H1 (cell line): ENCODE measurements around the gene ZNF835. TPM values are rescaled to one million over a fixed set of nuclear protein-coding genes. Genes with fewer than 3 reads are reported as not detected.

Experiments used
- CTCF ChIA-PET: fragments of 300-600 bp; sonication (Branson Sonifier 250); formaldehyde crosslinking; loops from one replicate; lab custom pipeline; 2021; ENCODE audit not compliant: partially characterized antibody; lab: Charles Lee
- POLR2A ChIA-PET: fragments of 300-600 bp; sonication (Branson Sonifier 250); formaldehyde crosslinking; loops from one replicate; lab custom pipeline; 2021; ENCODE audit warnings: inconsistent platforms; ENCODE audit not compliant: partially characterized antibody; lab: Charles Lee
- DNase-seq, 2 experiments: peaks; one replicate each; pipeline versions ENCODE4 v3.0.0 to v3.0.0-alpha.2; 2010 to 2022; ENCODE audit warnings: low spot score in 2 of 2, low read depth in 1 of 2, mixed read lengths in 1 of 2
- FAIRE-seq: peaks from 2 replicates; lab custom pipeline; 2011; peaks lifted over from hg19 to GRCh38; lab: Jason Lieb, UNC
- H2AFZ ChIP-seq: 2 replicates; pipeline ENCODE4 v1.8.1; 2012; ENCODE audit warnings: low read length, inconsistent platforms
- H2AK5ac ChIP-seq: 2 replicates; pipeline ENCODE4 v1.6.1; 2013; ENCODE audit warnings: low read depth, low read length
- H2BK120ac ChIP-seq: replicated peaks from 2 replicates; pipeline ENCODE3; 2013; ENCODE audit warnings: low read depth, low read length, inconsistent platforms
- H2BK12ac ChIP-seq: 2 replicates; pipeline ENCODE4 v1.6.1; 2013; ENCODE audit warnings: low read depth, low read length
- H2BK15ac ChIP-seq: 2 replicates; pipeline ENCODE4 v1.6.1; 2013; ENCODE audit warnings: low read length
- H2BK20ac ChIP-seq: 2 replicates; pipeline ENCODE4 v1.6.1; 2013; ENCODE audit warnings: low read length
- H2BK5ac ChIP-seq: 2 replicates; pipeline ENCODE4 v1.6.1; 2013; ENCODE audit warnings: low read depth, low read length
- H3K14ac ChIP-seq: 2 replicates; pipeline ENCODE4 v1.6.1; 2013; ENCODE audit warnings: inconsistent platforms; ENCODE audit not compliant: insufficient read length
- H3K18ac ChIP-seq: 2 replicates; pipeline ENCODE4 v1.6.1; 2013; ENCODE audit warnings: low read length; ENCODE audit errors: extremely low read depth
- H3K23ac ChIP-seq: 2 replicates; pipeline ENCODE4 v1.6.1; 2013; ENCODE audit warnings: inconsistent platforms; ENCODE audit not compliant: insufficient read length
- H3K23me2 ChIP-seq: 2 replicates; pipeline ENCODE4 v1.6.1; 2013; ENCODE audit warnings: low read depth, low read length
- H3K27ac ChIP-seq: 2 replicates; pipeline ENCODE4 v1.6.1; 2011; ENCODE audit warnings: low read depth, low read length, inconsistent platforms
- H3K27me3 ChIP-seq, 4 experiments: replicated peaks in 1 of 4; 1 replicate in 1 of 4; 2 replicates in 3 of 4; pipeline versions ENCODE4 v1.6.1 to v1.8.1; 2011 to 2013; ENCODE audit warnings: low read length in 3 of 4, mild to moderate bottlenecking in 3 of 4, inconsistent platforms in 2 of 4, mixed read lengths in 2 of 4, moderate library complexity in 1 of 4; ENCODE audit not compliant: control insufficient read depth in 3 of 4, insufficient read depth in 3 of 4; ENCODE audit errors: extremely low read depth in 1 of 4
- H3K36me3 ChIP-seq, 4 experiments: 2 replicates each; pipeline versions ENCODE4 v1.6.1 to v1.8.1; 2011 to 2013; ENCODE audit warnings: mild to moderate bottlenecking in 4 of 4, low read length in 3 of 4, moderate library complexity in 2 of 4, control low read depth in 1 of 4, inconsistent platforms in 1 of 4; ENCODE audit not compliant: insufficient read depth in 4 of 4, control insufficient read depth in 2 of 4
- H3K4ac ChIP-seq: replicated peaks from 2 replicates; pipeline ENCODE3; 2013; ENCODE audit warnings: low read length, low read depth, mixed read lengths, inconsistent platforms; ENCODE audit not compliant: insufficient read length
- H3K4me1 ChIP-seq, 4 experiments: replicated peaks in 1 of 4; 1 replicate in 1 of 4; 2 replicates in 3 of 4; pipeline versions ENCODE4 v1.6.1 to v1.8.1; 2011 to 2013; ENCODE audit warnings: low read length in 3 of 4, inconsistent platforms in 2 of 4, mixed read lengths in 1 of 4; ENCODE audit not compliant: insufficient read depth in 4 of 4, control insufficient read depth in 3 of 4
- H3K4me2 ChIP-seq, 2 experiments: 2 replicates each; pipeline versions ENCODE4 v1.6.1 to v1.8.1; 2011 to 2013; ENCODE audit warnings: low read depth in 2 of 2, low read length in 2 of 2, control low read depth in 1 of 2, inconsistent platforms in 1 of 2, mild to moderate bottlenecking in 1 of 2; ENCODE audit not compliant: insufficient read depth in 1 of 2
- H3K4me3 ChIP-seq, 4 experiments: fragments of 200-600, 300-600 bp in 1 of 4; sonication (generic), shearing (Covaris generic), sonication (Bioruptor Twin) in 1 of 4; 2 replicates each; pipeline versions ENCODE4 v1.5.1 to v1.8.1; 2011 to 2016; ENCODE audit warnings: low read length in 4 of 4, low read depth in 3 of 4, control low read depth in 2 of 4, inconsistent platforms in 2 of 4, mild to moderate bottlenecking in 2 of 4, mixed read lengths in 1 of 4, moderate library complexity in 1 of 4; ENCODE audit not compliant: insufficient read depth in 2 of 4; ENCODE audit errors: extremely low read depth in 1 of 4
- H3K56ac ChIP-seq: replicated peaks from 2 replicates; pipeline ENCODE3; 2013; ENCODE audit warnings: low read depth, mild to moderate bottlenecking, mixed read lengths, low read length, inconsistent platforms; ENCODE audit not compliant: insufficient read length
- H3K79me1 ChIP-seq: 2 replicates; pipeline ENCODE4 v1.6.1; 2013; ENCODE audit warnings: low read depth, low read length, control low read depth
- H3K79me2 ChIP-seq, 2 experiments: 2 replicates each; pipeline versions ENCODE4 v1.6.1 to v1.8.1; 2012 to 2013; ENCODE audit warnings: low read length in 2 of 2, mild to moderate bottlenecking in 2 of 2, inconsistent platforms in 1 of 2; ENCODE audit not compliant: insufficient read depth in 2 of 2, control insufficient read depth in 1 of 2
- H3K9ac ChIP-seq, 4 experiments: replicated peaks in 1 of 4; 1 replicate in 1 of 4; 2 replicates in 3 of 4; pipeline versions ENCODE4 v1.6.1 to v1.8.1; 2011 to 2013; ENCODE audit warnings: low read depth in 3 of 4, low read length in 3 of 4, control low read depth in 2 of 4, mild to moderate bottlenecking in 2 of 4, moderate library complexity in 2 of 4, inconsistent platforms in 1 of 4; ENCODE audit errors: extremely low read depth in 1 of 4
- H3K9me3 ChIP-seq, 2 experiments: 2 replicates each; pipeline versions ENCODE4 v1.6.1 to v1.8.1; 2012 to 2013; ENCODE audit warnings: mild to moderate bottlenecking in 2 of 2, moderate library complexity in 2 of 2, control low read depth in 1 of 2, inconsistent platforms in 1 of 2, low read depth in 1 of 2, low read length in 1 of 2, mixed read lengths in 1 of 2; ENCODE audit not compliant: insufficient read depth in 2 of 2
- H4K20me1 ChIP-seq, 2 experiments: replicated peaks in 1 of 2; 2 replicates each; pipeline versions ENCODE3 to v1.8.1; 2011 to 2013; ENCODE audit warnings: inconsistent platforms in 2 of 2, low read length in 2 of 2, mild to moderate bottlenecking in 1 of 2; ENCODE audit not compliant: insufficient read depth in 2 of 2, control insufficient read depth in 1 of 2
- H4K5ac ChIP-seq: 2 replicates; pipeline ENCODE4 v1.6.1; 2013; ENCODE audit warnings: low read length, low read depth, mixed read lengths, inconsistent platforms; ENCODE audit not compliant: insufficient read length
- H4K8ac ChIP-seq: 2 replicates; pipeline ENCODE4 v1.8.0; 2013; ENCODE audit warnings: mild to moderate bottlenecking, moderate library complexity, low read length, inconsistent platforms; ENCODE audit not compliant: insufficient read depth; ENCODE audit errors: extremely low read depth
- H4K91ac ChIP-seq: replicated peaks from 2 replicates; pipeline ENCODE3; 2013; ENCODE audit warnings: low read length, mixed read lengths, inconsistent platforms; ENCODE audit not compliant: insufficient read length
- ASH2L ChIP-seq: fragments of 200-600, 300-600 bp; sonication (generic); IDR thresholded peaks from one replicate; pipeline ENCODE4 v1.7.1; 2017; ENCODE audit warnings: low read length
- BCL11A ChIP-seq, 2 experiments: IDR thresholded peaks; one replicate each; pipeline ENCODE4 v1.6.1; 2011; ENCODE audit warnings: low read depth in 2 of 2, low read length in 2 of 2, mild to moderate bottlenecking in 2 of 2
- CBX5 ChIP-seq: fragments of 300-800, 300-1000 bp; sonication (generic); IDR thresholded peaks from 2 replicates; pipeline ENCODE4 v1.7.1; 2016; ENCODE audit warnings: antibody characterized with exemption, low read length, low read depth
- FOSL1 ChIP-seq: IDR thresholded peaks from 2 replicates; pipeline ENCODE4 v1.6.1; 2011; ENCODE audit warnings: mild to moderate bottlenecking, low read depth, low read length, moderate library complexity; ENCODE audit not compliant: insufficient read depth
- GABPA ChIP-seq: IDR thresholded peaks from 2 replicates; pipeline ENCODE4 v1.6.1; 2011; ENCODE audit warnings: mild to moderate bottlenecking, low read length, moderate library complexity, borderline replicate concordance; ENCODE audit not compliant: insufficient read depth
- HDAC6 ChIP-seq: IDR thresholded peaks from one replicate; pipeline ENCODE4 v1.7.1; 2012; ENCODE audit warnings: low read depth, mild to moderate bottlenecking, inconsistent platforms, low read length, moderate library complexity
- NANOG ChIP-seq: IDR thresholded peaks from 2 replicates; pipeline ENCODE4 v1.6.1; 2011; ENCODE audit warnings: low read length, low read depth, mild to moderate bottlenecking, inconsistent platforms; ENCODE audit not compliant: insufficient read depth, poor library complexity, severe bottlenecking
- RAD21 ChIP-seq, 2 experiments: IDR thresholded peaks in 1 of 2; conservative IDR thresholded peaks in 1 of 2; 2 replicates each; pipeline ENCODE4 v1.6.1; 2011; ENCODE audit warnings: low read depth in 2 of 2, low read length in 2 of 2, improper control_type of control experiment in 1 of 2, inconsistent platforms in 1 of 2, mild to moderate bottlenecking in 1 of 2, moderate library complexity in 1 of 2
- RXRA ChIP-seq: IDR thresholded peaks from 2 replicates; pipeline ENCODE4 v1.6.1; 2011; ENCODE audit warnings: low read depth, mild to moderate bottlenecking, low read length, moderate library complexity; ENCODE audit not compliant: insufficient read depth
- SAP30 ChIP-seq: fragments of 300-600 bp; sonication (generic); IDR thresholded peaks from 2 replicates; pipeline ENCODE4 v1.7.1; 2012; ENCODE audit warnings: low read length, moderate library complexity, mild to moderate bottlenecking, inconsistent platforms; ENCODE audit not compliant: insufficient read depth, insufficient replicate concordance
- SIX5 ChIP-seq: IDR thresholded peaks from 2 replicates; pipeline ENCODE4 v1.6.1; 2011; ENCODE audit warnings: mild to moderate bottlenecking, low read depth, low read length
- TBP ChIP-seq: IDR thresholded peaks from 2 replicates; pipeline ENCODE4 v1.6.1; 2011; ENCODE audit warnings: low read depth, low read length, improper control_type of control experiment
- TEAD4 ChIP-seq: IDR thresholded peaks from 2 replicates; pipeline ENCODE4 v1.6.1; 2012; ENCODE audit warnings: low read depth, low read length, inconsistent platforms, mixed read lengths
- WGBS, 2 experiments: shearing (Covaris generic) in 1 of 2; methylation state at CpG; one replicate each; pipeline versions ENCODE4 v1.1.6 to v1.1.7; 2013 to 2015; ENCODE audit warnings: low lambda C conversion rate in 2 of 2, mixed read lengths in 2 of 2, inconsistent platforms in 1 of 2, low coverage in 1 of 2, missing lambda C conversion rate in 1 of 2; ENCODE audit not compliant: insufficient replicate concordance in 2 of 2, insufficient coverage in 1 of 2, insufficient read length in 1 of 2; ENCODE audit errors: extremely low coverage in 1 of 2, missing lambda C conversion rate in 1 of 2; 5-methylcytosine and 5-hydroxymethylcytosine counted together
- polyA plus RNA-seq, 7 experiments: library from polyadenylated mRNA; depleted of rRNA in 3 of 7; stranded (reverse) in 5 of 7; unstranded in 2 of 7; fragments of >200 nt in 5 of 7; fragments of 200-250 nt in 2 of 7; gene quantifications; 1 replicate in 5 of 7; 2 replicates in 1 of 7; 4 replicates in 1 of 7; pipeline versions ENCODE4 v1.2.1 to v1.2.3, GENCODE V29; 2011 to 2013; ENCODE audit warnings: missing spikeins in 2 of 7, mixed read lengths in 2 of 7
- total RNA-seq: library from RNA; stranded (reverse); fragmentation: NEBNext Ultra II Directional; extraction: Animal tissue kit (Norgen Biotek cat#: 25700); gene quantifications from 2 replicates; pipeline ENCODE4 v1.2.1, GENCODE V29; 2021
- TF ChIP-seq, protein P1 (sequence below): IDR thresholded peaks from 2 replicates; pipeline ENCODE4 v1.6.1; 2012; ENCODE audit warnings: inconsistent platforms

The ZNF835 gene
- total and polyA plus RNA-seq, 2 of the 8 experiments (the other 6 are each of a cell fraction or from before 2014, with no cell fraction given): 0.02 to 1.8 TPM

DNA sequence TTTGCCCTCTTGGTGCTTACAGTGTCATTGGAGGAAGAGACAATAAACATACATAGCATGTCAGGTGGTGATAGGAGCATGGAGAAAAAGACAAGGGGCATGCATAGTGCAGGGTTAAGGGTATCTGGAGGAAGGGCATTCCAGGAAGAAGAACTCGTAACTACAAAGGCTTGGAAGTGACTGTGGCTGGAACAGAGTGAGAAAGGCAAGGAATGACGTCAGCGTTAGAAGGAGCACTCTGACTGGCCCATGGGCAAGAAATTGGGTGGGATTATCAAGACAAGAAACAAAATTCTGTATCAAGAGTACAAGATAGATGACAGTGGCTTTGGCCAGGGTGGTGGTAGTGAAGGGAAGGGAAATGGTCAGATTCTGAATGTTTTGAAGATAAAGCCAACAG is 17.4 kb downstream of the ZNF835 start:
- Histone ChIP-seq H3K79me2 (no peaks in the 10 kb centered on the region), H2BK15ac (no peak overlapping the region), H2AFZ (no peak overlapping the region), H3K14ac (no peak overlapping the region), H4K20me1 (no peaks in the 10 kb centered on the region), H3K56ac (no peak overlapping the region), H2BK20ac (no peak overlapping the region), H3K23me2 (no peaks in the 10 kb centered on the region), H3K9ac (no peak overlapping the region), H3K4ac (no peak overlapping the region), H2BK120ac (no peak overlapping the region), H3K4me2 (no peak overlapping the region), H3K4me1 (no peaks in the 10 kb centered on the region), H3K18ac (no peak overlapping the region), H3K27ac (no peak overlapping the region), H4K5ac (no peak overlapping the region), H3K36me3 (no peaks in the 10 kb centered on the region), H4K8ac (no peak overlapping the region), H2BK12ac (no peak overlapping the region), H3K23ac (no peak overlapping the region), H2AK5ac (no peak overlapping the region), H3K9me3 (peaks cover 58 to 78% of the 10 kb centered on the region in 2 experiments), H4K91ac (no peak overlapping the region), H3K27me3 (no peaks in the 10 kb centered on the region), H2BK5ac (no peak overlapping the region), H3K4me3 (no peak overlapping the region), H3K79me1 (no peaks in the 10 kb centered on the region)
- POLR2A ChIA-PET: no interaction called here
- CTCF ChIA-PET: no interaction called here
- no peak for FAIRE-seq
- no peak for DNase-seq
- 78% methylated on average over 3 of the region's 3 CpGs; no CpG with 5 or more reads in 1 of the 2 experiments for WGBS, 2 experiments
- TF ChIP-seq SAP30: no peak
- TF ChIP-seq TBP: no peak
- no peak for TF ChIP-seq BCL11A (IDR thresholded peaks at IDR 0.05; ENCODE audit: low read depth in 2 of 2, low read length in 2 of 2)
- no peak for TF ChIP-seq GABPA
- TF ChIP-seq FOSL1: no peak
- TF ChIP-seq RAD21 (IDR thresholded peaks at IDR 0.05 in 1 of 2, conservative IDR thresholded peaks at IDR 0.05 in 1 of 2; ENCODE audit: low read depth in 2 of 2, low read length in 2 of 2): no peak
- no peak for TF ChIP-seq SIX5
- TF ChIP-seq, protein P1, sequence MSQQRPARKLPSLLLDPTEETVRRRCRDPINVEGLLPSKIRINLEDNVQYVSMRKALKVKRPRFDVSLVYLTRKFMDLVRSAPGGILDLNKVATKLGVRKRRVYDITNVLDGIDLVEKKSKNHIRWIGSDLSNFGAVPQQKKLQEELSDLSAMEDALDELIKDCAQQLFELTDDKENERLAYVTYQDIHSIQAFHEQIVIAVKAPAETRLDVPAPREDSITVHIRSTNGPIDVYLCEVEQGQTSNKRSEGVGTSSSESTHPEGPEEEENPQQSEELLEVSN: no peak
- TF ChIP-seq ASH2L: no peak
- TF ChIP-seq HDAC6: no peak
- TF ChIP-seq CBX5: no peak
- TF ChIP-seq TEAD4: no peak
- TF ChIP-seq NANOG: no peak
- no peak for TF ChIP-seq RXRA
